ENCODE data around the gene ARL11.

The ARL11 gene

GRCh38 chr13:49667773-49668172 is 39.5 kb downstream of the ARL11 start:
- H3K27ac ChIP-seq, result no peak overlapping the region
- no peak overlapping the region for H3K9ac ChIP-seq
- H3K4me1 ChIP-seq (ENCODE audit: low read depth, poor library complexity, severe bottlenecking), result no peaks in the 10 kb centered on the region
- no peaks in the 10 kb centered on the region for H3K79me2 ChIP-seq (ENCODE audit: insufficient read depth, low read depth)
- no peaks in the 10 kb centered on the region for H3K27me3 ChIP-seq (ENCODE audit: insufficient read depth, low read depth)
- TF ChIP-seq CTCF (conservative IDR thresholded peaks at IDR 0.05; ENCODE audit: low read depth, low read length), result no peak
- H3K4me3 ChIP-seq (IDR thresholded peaks at IDR 0.05; ENCODE audit: insufficient read depth, low read depth, low read length), result no peak overlapping the region
- no peaks in the 10 kb centered on the region for H4K20me1 ChIP-seq (ENCODE audit: insufficient read depth)
- no peak overlapping the region for H3K4me2 ChIP-seq
- H2AFZ ChIP-seq (ENCODE audit: low read depth), result no peak overlapping the region
- no peaks in the 10 kb centered on the region for H3K36me3 ChIP-seq (ENCODE audit: insufficient read depth)

- Histone ChIP-seq H2AFZ (ENCODE audit: low read depth) (no peak overlapping the region), H3K9ac (no peak overlapping the region), H3K4me2 (no peak overlapping the region), H3K27ac (no peak overlapping the region), H4K20me1 (ENCODE audit: insufficient read depth) (no peaks in the 10 kb centered on the region), H3K36me3 (ENCODE audit: insufficient read depth) (no peaks in the 10 kb centered on the region), H3K4me1 (ENCODE audit: low read depth, poor library complexity, severe bottlenecking) (no peaks in the 10 kb centered on the region), H3K79me2 (ENCODE audit: insufficient read depth, low read depth) (no peaks in the 10 kb centered on the region), H3K4me3 (IDR thresholded peaks at IDR 0.05; ENCODE audit: insufficient read depth, low read depth, low read length) (no peak overlapping the region), H3K27me3 (ENCODE audit: insufficient read depth, low read depth) (no peaks in the 10 kb centered on the region)
- TF ChIP-seq CTCF (conservative IDR thresholded peaks at IDR 0.05; ENCODE audit: low read depth, low read length), result peak; percentile 39
These were observed 41.5 kb downstream of the ARL11 start for GRCh38 chr13:49669735-49670309.

GRCh38 chr13:49670828-49671227 is 42.5 kb downstream of the ARL11 start:
- Histone ChIP-seq H3K79me2 (ENCODE audit: insufficient read depth, low read depth) (no peaks in the 10 kb centered on the region), H3K9ac (no peak overlapping the region), H3K27ac (no peak overlapping the region), H2AFZ (ENCODE audit: low read depth) (no peak overlapping the region), H3K27me3 (ENCODE audit: insufficient read depth, low read depth) (no peaks in the 10 kb centered on the region), H3K4me2 (no peak overlapping the region), H3K36me3 (ENCODE audit: insufficient read depth) (no peaks in the 10 kb centered on the region), H4K20me1 (ENCODE audit: insufficient read depth) (no peaks in the 10 kb centered on the region), H3K4me3 (IDR thresholded peaks at IDR 0.05; ENCODE audit: insufficient read depth, low read depth, low read length) (no peak overlapping the region), H3K4me1 (ENCODE audit: low read depth, poor library complexity, severe bottlenecking) (no peaks in the 10 kb centered on the region)
- TF ChIP-seq CTCF (conservative IDR thresholded peaks at IDR 0.05; ENCODE audit: low read depth, low read length), result no peak

- Histone ChIP-seq H4K20me1 (ENCODE audit: insufficient read depth) (no peaks in the 10 kb centered on the region), H3K27me3 (ENCODE audit: insufficient read depth, low read depth) (no peaks in the 10 kb centered on the region), H3K79me2 (ENCODE audit: insufficient read depth, low read depth) (no peaks in the 10 kb centered on the region; the same call in 1 of the 2 replicates), H3K27ac (no peak overlapping the region), H2AFZ (ENCODE audit: low read depth) (no peak overlapping the region), H3K9ac (no peak overlapping the region), H3K4me3 (IDR thresholded peaks at IDR 0.05; ENCODE audit: insufficient read depth, low read depth, low read length) (no peak overlapping the region), H3K4me2 (no peak overlapping the region), H3K4me1 (ENCODE audit: low read depth, poor library complexity, severe bottlenecking) (no peaks in the 10 kb centered on the region), H3K36me3 (ENCODE audit: insufficient read depth) (no peaks in the 10 kb centered on the region)
- no peak for TF ChIP-seq CTCF (conservative IDR thresholded peaks at IDR 0.05; ENCODE audit: low read depth, low read length)
These were observed 48.4 kb downstream of the ARL11 start for GRCh38 chr13:49676581-49677298.
